Thoracic aorta (tissue), 2 donors: Measurements from ENCODE around the gene MEG3. TPM values are rescaled to one million over a fixed set of nuclear protein-coding genes. Genes with fewer than 3 reads are reported as not detected.

Experiments
- ATAC-seq: fragments of 150-250 bp; one replicate; pipeline ENCODE4 v1.8.0; 2017; ENCODE audit warnings: low read depth; ENCODE audit not compliant: insufficient number of reproducible peaks, low FRiP score
- DNase-seq: peaks from one replicate; pipeline ENCODE4 v3.0.0-alpha.2; 2020; ENCODE audit warnings: low spot score
- H3K27ac ChIP-seq, 2 donors: fragments of 200-600 bp; sonication (generic); 1 replicate in 1 of 2; 2 replicates in 1 of 2; pipeline ENCODE4 v1.5.1; 2016; ENCODE audit warnings: mild to moderate bottlenecking in 2 of 2, moderate library complexity in 2 of 2
- H3K27me3 ChIP-seq: fragments of 200-600 bp; sonication (generic); replicated peaks from 2 replicates; pipeline ENCODE4 v1.6.0; 2016; ENCODE audit warnings: mild to moderate bottlenecking; ENCODE audit not compliant: insufficient read depth
- H3K36me3 ChIP-seq: fragments of 200-600 bp; sonication (generic); one replicate; pipeline ENCODE4 v1.5.1; 2016
- H3K4me1 ChIP-seq, 2 donors: fragments of 200-600 bp; sonication (generic); 1 replicate in 1 of 2; 2 replicates in 1 of 2; pipeline versions ENCODE4 v1.5.1 to v1.6.0; 2016; ENCODE audit warnings: low read depth in 2 of 2, mild to moderate bottlenecking in 1 of 2; ENCODE audit not compliant: control insufficient read depth in 1 of 2
- H3K4me3 ChIP-seq: fragments of 200-600 bp; sonication (generic); 2 replicates; pipeline ENCODE4 v1.5.1; 2016; ENCODE audit warnings: mild to moderate bottlenecking
- H3K9me3 ChIP-seq: fragments of 200-600 bp; sonication (generic); 2 replicates; pipeline ENCODE4 v1.5.1; 2016
- CTCF ChIP-seq: fragments of 200-600 bp; sonication (generic); IDR thresholded peaks from one replicate; pipeline ENCODE4 v1.5.1; 2019; ENCODE audit warnings: antibody characterized with exemption
- total RNA-seq, 2 donors: library from RNA; depleted of rRNA; stranded (reverse); fragments of >200 nt; gene quantifications; one replicate each; pipeline versions ENCODE4 v1.1.0 to v1.2.3, GENCODE V29; 2016

Gene MEG3
- total RNA-seq, 2 donors from 2014 or later, result 127 to 153 TPM

GRCh38 chr14:100902295-100903133 lies 76.6 kb downstream of the MEG3 start:
- Histone ChIP-seq H3K27me3 (no peaks in the 10 kb centered on the region), H3K27ac (no peak overlapping the region), H3K4me3 (no peak overlapping the region), H3K4me1 (no peaks in the 10 kb centered on the region), H3K9me3 (no peaks in the 10 kb centered on the region), H3K36me3 (no peaks in the 10 kb centered on the region)
- ATAC-seq (no peak), DNase-seq (no peak)
- no peak for TF ChIP-seq CTCF

GRCh38 chr14:100903134-100903468 lies 77.2 kb downstream of the MEG3 start:
- ATAC-seq, result no peak
- TF ChIP-seq CTCF, result no peak
- Histone ChIP-seq H3K4me1 (no peaks in the 10 kb centered on the region), H3K9me3 (no peaks in the 10 kb centered on the region), H3K27me3 (no peaks in the 10 kb centered on the region), H3K36me3 (no peaks in the 10 kb centered on the region), H3K27ac (no peak overlapping the region), H3K4me3 (no peak overlapping the region)
- no peak for DNase-seq

DNA sequence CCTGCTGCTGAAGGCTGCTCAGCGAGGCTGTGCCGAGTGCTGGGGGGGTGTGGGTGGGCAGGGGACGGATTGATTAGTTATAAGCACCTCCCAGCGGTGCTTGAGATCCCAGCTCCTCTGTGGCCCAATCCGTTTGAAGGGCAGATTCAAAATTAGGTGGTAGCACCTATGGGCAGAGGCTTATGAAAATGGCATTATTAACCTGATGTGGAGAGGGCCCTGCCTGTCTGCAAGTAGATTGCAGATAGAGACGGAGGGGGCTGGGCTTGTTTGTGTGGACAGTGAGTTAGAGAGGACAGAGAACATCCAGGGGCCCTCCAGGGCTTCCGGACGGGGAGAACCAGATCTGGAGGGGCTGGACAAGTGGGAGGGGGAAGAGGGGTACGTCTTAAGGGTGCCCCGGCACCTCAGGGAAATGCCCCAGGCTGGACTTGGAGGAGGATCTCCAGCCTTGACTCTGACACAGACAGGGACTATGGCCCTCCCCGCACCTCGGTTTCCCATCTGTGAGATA lies 77.8 kb downstream of the MEG3 start, which contains the start of gene RTL1:
TSS of gene RTL1 (minus strand) at position 51 of the 514 bp plus-strand sequence. CDS start 18,934 bp downstream, outside the sequence.
- Histone ChIP-seq H3K27me3 (no peaks in the 10 kb centered on the region), H3K4me3 (no peak within 1 kb of the TSS), H3K4me1 (no peaks in the 10 kb centered on the region), H3K27ac (no peak within 1 kb of the TSS), H3K36me3 (no peaks in the 10 kb centered on the region), H3K9me3 (no peaks in the 10 kb centered on the region)
- no peak for DNase-seq
- ATAC-seq, result no peak
- no peak for TF ChIP-seq CTCF

DNA sequence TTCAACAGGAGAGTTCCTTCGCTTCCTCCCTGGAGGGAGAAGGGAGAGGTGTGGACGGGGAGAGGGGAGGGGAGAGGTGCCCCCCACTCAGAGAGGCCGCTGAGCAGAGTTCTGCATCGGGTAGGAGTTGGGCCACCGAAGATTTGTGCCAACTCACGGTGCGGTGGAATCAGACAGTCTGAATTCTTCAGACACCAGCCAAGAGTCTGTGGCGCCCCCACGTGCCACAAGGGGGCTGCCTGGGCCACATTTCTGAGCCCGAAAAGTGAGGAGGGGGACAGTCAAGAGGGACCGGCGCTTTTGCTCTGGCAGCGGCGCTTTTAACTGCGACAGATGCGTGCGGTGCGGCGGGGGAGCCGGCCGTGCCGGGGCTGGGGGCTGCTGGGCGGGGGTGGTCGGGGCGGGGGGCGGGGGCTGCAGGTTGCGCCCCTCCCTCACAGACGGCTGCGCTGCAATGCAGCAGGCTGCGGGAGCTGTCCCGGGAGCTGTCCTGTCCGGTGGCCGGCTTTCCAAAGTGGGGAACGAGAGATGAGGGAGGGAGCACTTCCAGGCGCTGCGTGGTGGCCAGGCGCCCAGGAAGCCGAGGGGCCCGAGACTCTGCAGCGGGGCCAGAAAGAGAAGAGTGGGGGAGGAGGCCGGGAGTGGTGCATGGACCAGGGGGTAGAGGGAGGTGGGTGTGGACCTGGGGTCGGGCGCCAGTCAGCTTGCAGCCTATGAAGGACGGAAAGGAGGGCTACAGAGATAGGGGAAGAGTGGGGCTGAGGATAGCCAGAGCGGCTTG lies 78.6 kb downstream of the MEG3 start:
- H3K4me1 ChIP-seq, result no peaks in the 10 kb centered on the region
- H3K4me3 ChIP-seq, result no peak overlapping the region
- DNase-seq (no peak), ATAC-seq (no peak)
- no peak overlapping the region for H3K27ac ChIP-seq
- no peaks in the 10 kb centered on the region for H3K27me3 ChIP-seq
- TF ChIP-seq CTCF, result no peak
- H3K36me3 ChIP-seq, result no peaks in the 10 kb centered on the region
- no peaks in the 10 kb centered on the region for H3K9me3 ChIP-seq

GRCh38 chr14:100905166-100905565 lies 79.2 kb downstream of the MEG3 start:
- Histone ChIP-seq H3K36me3 (no peaks in the 10 kb centered on the region), H3K4me1 (no peaks in the 10 kb centered on the region), H3K27me3 (no peaks in the 10 kb centered on the region), H3K9me3 (no peaks in the 10 kb centered on the region), H3K27ac (no peak overlapping the region), H3K4me3 (no peak overlapping the region)
- no peak for TF ChIP-seq CTCF
- DNase-seq (no peak), ATAC-seq (no peak)
